Transverse colon (tissue), 4 donors: ENCODE measurements around the gene PPM1J.

Source experiments
- CTCF ChIP-seq, 5 experiments: fragments of 200-600 bp in 3 of 5; fragments of 450-650 bp in 2 of 5; sonication (generic) in 3 of 5; IDR thresholded peaks; 1 replicate in 2 of 5; 2 replicates in 3 of 5; pipeline ENCODE4 v1.5.1; 2016 to 2017; ENCODE audit warnings: antibody characterized with exemption in 5 of 5, inconsistent platforms in 3 of 5, mild to moderate bottlenecking in 2 of 5, moderate library complexity in 1 of 5
- POLR2AphosphoS5 ChIP-seq, 3 donors: sonication (generic); formaldehyde crosslinking; IDR thresholded peaks; one replicate each; pipeline ENCODE4 v1.6.1; 2016; ENCODE audit warnings: antibody characterized with exemption in 3 of 3

GRCh38 chr1:112666946-112667345 lies 48.2 kb downstream of the PPM1J start:
- TF ChIP-seq CTCF (IDR thresholded peaks at IDR 0.05) (no peak), POLR2AphosphoS5 (IDR thresholded peaks at IDR 0.05) (no peak)
